22Rv1 (cell line): ENCODE results near the gene BIRC6.

Experiments used
- H3K27ac ChIP-seq: fragments of 450-650 bp; 2 replicates; pipeline ENCODE4 v1.5.1; 2017
- ZFX ChIP-seq: fragments of 450-650 bp; IDR thresholded peaks from 2 replicates; pipeline ENCODE4 v1.6.1; 2017; ENCODE audit warnings: antibody characterized with exemption, borderline replicate concordance
- TF ChIP-seq, protein P1 (sequence below): fragments of 450-650 bp; IDR thresholded peaks from 2 replicates; pipeline ENCODE4 v1.5.1; 2017; ENCODE audit warnings: mild to moderate bottlenecking

The BIRC6 gene

GRCh38 chr2:32416519-32416918 is 59.7 kb downstream of the BIRC6 start:
- no peak for TF ChIP-seq ZFX
- TF ChIP-seq, protein P1, sequence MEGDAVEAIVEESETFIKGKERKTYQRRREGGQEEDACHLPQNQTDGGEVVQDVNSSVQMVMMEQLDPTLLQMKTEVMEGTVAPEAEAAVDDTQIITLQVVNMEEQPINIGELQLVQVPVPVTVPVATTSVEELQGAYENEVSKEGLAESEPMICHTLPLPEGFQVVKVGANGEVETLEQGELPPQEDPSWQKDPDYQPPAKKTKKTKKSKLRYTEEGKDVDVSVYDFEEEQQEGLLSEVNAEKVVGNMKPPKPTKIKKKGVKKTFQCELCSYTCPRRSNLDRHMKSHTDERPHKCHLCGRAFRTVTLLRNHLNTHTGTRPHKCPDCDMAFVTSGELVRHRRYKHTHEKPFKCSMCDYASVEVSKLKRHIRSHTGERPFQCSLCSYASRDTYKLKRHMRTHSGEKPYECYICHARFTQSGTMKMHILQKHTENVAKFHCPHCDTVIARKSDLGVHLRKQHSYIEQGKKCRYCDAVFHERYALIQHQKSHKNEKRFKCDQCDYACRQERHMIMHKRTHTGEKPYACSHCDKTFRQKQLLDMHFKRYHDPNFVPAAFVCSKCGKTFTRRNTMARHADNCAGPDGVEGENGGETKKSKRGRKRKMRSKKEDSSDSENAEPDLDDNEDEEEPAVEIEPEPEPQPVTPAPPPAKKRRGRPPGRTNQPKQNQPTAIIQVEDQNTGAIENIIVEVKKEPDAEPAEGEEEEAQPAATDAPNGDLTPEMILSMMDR, result no peak
- H3K27ac ChIP-seq, result no peak overlapping the region

GRCh38 chr2:32417659-32418058 is 60.8 kb downstream of the BIRC6 start:
- H3K27ac ChIP-seq, result no peak overlapping the region
- TF ChIP-seq, protein P1, result no peak
- no peak for TF ChIP-seq ZFX

DNA sequence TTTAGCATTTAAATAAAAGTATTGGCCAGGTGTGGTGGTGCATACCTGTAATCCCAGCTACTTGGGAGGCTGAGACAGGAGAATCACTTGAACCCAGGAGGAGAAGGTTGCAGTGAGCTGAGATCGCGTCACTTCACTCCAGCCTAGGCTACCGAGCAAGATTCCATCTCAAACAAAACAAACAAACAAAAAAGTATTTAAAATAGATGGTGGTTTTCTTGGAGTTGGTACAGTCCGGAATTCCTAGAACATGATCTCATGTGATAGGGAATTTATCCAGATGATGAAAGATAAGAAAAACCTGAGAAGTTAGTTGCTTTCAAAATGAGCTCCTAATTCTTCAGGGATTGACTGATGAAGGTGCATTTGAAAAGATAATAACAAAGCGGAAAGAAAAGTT is 62.0 kb downstream of the BIRC6 start:
- H3K27ac ChIP-seq, result no peak overlapping the region
- TF ChIP-seq, protein P1, result no peak
- no peak for TF ChIP-seq ZFX

DNA sequence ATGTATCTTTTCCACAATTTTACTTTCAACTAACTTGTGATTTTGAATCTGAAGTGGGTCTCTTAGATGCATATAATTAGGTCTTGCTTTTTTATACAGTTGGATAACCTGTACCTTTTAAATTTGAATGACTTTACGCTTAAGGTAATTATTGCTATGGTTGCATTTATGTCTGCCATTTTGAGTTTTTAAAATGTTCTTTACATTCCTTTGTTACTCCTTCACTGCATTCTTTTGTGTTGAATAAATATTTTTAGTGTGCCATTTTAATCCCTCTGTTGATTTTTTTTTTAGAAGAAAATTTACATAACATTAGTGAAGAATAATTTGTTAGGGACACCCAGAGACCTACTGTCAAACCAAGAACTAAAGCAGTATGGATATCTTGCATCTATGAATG is 65.3 kb downstream of the BIRC6 start:
- no peak for TF ChIP-seq ZFX
- TF ChIP-seq, protein P1, result no peak

GRCh38 chr2:32423536-32423935 is 66.7 kb downstream of the BIRC6 start:
- H3K27ac ChIP-seq, result no peak overlapping the region
- TF ChIP-seq ZFX, result no peak

More for the DNA sequence above, 65.3 kb downstream of the BIRC6 start:
- no peak overlapping the region for H3K27ac ChIP-seq

- no peak for TF ChIP-seq ZFX
- TF ChIP-seq, protein P1, result no peak
- H3K27ac ChIP-seq, result no peak overlapping the region
Observed at GRCh38 chr2:32424739-32425138, 67.9 kb downstream of the BIRC6 start.

DNA sequence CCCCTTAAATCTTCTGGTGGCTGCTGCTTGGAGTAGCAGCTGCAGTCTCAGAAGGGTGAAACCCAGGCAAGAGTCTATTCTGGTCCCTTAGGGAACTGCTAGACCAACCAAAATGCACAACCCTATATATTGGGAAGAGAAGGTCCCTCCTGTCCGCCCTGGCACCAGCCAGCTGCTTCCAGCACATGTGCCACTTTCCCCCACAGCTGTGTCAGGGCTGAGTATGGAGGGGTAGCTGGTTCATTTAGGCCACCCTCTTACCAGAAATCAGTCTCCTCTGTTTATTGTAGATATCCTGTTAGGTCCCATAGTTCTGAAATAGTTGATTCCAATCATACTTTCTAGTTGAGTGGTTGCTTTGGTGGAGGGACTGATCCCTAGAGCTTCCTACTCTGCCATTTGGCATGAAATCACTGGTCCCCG is 68.9 kb downstream of the BIRC6 start:
- no peak overlapping the region for H3K27ac ChIP-seq
- TF ChIP-seq, protein P1, result no peak
- no peak for TF ChIP-seq ZFX
